HG03469 (cell line): ENCODE data around the gene VPS16.

Source experiments
- ATAC-seq: cut with Tn5 transposase; IDR thresholded peaks from one replicate; pipeline ENCODE4 v1.9.1; 2021; ENCODE audit warnings: mild to moderate bottlenecking, moderate library complexity, moderate number of reproducible peaks; ENCODE audit not compliant: unreplicated experiment

VPS16 gene

DNA sequence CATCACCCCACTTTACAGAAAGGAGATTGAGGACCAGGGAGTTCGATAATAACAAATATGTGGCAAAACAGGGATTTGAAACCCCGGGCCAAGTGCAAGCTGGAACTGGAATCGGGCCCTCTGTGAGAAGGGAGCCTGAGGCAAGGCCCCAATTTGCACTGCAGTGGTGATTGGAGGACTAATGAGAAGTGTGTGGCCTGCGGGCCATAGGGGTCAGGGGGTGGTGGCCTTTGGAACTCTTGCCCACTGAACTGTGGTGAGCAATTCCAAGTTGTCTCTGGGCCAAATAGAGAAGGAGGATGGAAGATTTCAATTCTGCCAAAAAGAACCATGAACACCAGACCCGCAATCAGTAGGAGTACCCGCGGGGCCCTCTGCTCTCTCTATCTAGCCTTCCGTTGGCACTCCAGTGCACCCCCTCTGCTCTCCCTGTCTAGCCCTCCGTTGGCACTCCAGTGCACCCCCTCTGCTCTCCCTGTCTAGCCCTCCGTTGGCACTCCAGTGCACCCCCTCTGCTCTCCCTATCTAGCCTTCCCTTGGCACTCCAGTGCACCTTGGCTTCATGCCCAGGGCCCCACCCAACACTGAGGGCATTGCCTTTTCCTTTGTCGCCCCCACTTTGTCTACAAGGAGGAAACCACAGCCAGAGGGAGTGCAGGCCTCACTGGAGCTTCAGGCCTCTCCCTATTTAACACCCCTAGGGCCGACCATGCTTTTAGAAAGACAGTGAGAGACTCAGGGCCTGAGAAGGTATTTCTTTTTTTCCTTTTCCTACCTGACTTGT is 26.7 kb downstream of the VPS16 start:
- no peak for ATAC-seq

DNA sequence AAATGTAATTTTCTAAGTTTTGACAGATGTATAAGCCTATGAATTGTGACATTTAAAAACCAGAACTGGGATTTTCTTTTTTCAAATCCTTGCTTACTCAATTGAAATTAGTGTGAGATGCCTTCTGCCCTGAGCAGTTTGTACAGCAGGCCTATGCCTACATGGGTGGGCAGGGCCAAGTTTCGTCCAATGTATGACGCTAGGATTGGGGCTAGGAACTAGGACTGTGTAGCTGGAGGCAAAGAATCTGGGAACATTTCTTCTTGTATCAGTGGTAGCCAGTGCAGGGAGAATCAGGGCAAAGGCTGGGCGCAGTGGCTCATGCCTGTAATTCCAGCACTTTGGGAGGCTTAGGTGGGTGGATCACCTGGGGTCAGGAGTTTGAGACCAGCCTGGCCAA is 28.8 kb downstream of the VPS16 start:
- no peak for ATAC-seq

DNA sequence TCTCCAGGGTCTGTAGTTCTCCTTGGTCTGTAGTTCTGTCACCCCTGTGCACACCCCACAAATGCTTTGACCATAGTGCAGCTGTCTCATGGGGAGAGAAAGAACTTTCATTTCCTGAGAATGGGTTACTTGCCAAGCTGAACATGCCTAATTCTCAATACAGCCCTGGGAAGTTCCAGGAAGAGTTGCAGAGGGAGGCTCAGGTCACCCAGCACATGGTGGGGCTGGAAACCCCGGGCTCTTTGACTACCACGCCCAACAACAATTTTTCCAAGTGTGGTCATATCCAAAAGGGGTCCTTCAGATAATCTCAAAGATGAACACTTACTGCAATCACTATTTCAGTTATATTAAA is 30.5 kb downstream of the VPS16 start:
- no peak for ATAC-seq

DNA sequence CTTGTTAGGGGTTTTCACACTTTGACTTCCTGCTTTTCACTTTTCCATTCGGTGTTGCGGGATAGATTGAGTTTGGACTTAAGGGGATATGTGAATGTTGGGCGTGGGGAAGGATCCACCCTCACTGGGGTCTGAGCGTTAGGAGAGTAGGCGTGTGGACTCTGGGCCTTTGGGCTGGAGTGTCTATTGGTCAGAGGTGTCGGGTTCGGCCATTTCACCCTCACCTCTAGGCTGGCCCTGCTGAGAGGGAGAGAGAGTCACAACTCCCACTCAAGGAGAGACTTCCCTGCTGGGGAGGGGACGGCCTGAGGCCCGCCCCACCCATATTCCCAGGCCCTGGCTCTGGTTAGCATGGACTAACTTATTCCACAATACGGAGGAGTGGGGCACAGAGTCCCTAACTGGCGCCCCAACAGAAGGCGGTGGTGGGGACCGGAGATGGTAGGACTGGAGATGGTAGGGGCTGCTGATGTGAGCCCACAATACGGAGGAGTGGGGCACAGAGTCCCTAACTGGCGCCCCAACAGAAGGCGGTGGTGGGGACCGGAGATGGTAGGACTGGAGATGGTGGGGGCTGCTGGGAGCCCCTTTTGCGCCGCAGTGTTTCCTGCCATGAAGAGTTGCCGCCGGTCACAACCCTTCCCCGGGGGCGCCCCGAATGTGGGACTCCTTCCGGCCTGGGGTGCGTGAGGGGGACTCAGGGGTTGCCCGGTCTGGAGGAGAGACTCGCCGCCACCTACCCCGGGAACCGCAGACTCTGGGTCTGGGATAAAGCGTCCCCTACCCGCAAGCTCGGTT is 31.3 kb downstream of the VPS16 start:
- no peak for ATAC-seq

DNA sequence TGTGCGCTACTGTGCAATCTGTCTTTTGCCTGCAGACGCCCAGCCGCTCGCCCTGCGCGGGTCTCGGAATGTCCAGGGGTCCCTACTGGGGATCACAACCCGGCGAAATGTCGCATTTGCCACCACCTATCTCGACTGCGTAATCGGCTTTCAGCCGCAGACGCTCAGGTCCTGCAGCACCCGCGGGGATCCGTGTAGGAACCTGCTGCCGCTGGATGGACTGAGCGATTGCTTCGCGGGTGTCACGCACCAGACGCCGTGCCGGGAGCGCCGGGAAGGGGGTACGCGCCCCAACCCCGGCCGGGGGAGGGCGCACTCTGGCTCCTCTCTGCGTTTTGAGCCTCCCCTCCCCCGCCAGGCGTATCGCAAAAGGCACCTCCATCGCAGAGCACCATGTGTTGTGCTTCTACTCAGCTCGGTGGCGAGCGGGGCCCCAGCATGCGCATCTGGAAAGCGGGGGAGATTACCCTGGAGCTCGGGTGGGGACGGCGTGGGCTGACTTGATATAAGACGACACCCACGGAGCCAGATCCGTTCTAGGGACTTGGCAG is 32.0 kb downstream of the VPS16 start:
- no peak for ATAC-seq

DNA sequence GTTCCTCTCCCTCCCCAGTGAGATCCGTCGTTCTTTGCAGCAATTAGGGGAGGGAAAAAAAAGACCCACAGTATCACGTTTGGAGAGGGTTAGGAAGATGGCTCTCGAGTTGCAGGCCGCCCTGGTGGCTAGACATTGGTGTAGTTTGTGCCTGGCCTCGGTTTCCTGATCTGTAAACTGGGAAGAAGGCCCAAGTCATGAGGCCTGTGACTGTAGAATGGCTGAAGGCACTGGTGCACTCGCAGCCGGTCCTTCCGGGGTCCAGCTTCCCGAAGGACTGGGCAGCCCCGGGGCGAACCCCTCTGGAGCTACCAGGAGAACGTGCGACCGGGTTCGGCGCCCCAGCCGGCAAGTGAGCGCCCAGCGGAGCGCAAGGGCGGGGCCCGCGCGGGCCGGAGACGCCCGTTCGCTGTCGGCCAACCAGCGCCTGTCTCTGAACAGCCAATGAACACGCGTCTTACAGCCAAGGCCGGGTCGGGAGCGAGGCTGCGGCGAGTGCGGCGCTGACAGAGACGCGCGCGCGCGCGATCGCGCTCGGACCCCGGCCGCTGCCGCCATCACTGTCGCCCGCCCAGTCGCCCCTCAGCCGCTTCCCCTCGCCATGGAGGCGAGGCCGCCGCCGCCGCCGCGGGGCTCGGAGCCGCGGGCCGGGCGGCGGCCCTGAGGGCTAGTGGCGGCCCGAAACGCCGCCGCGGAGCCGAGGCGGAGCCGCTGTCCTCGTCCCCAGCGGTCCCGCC is 32.6 kb downstream of the VPS16 start, which contains the start of gene PTPRA:
Gene PTPRA (plus strand): TSS at position 472 of the 737 bp plus-strand sequence. CDS start 90,797 bp downstream, outside the sequence.
- peak; percentile 82 for ATAC-seq

DNA sequence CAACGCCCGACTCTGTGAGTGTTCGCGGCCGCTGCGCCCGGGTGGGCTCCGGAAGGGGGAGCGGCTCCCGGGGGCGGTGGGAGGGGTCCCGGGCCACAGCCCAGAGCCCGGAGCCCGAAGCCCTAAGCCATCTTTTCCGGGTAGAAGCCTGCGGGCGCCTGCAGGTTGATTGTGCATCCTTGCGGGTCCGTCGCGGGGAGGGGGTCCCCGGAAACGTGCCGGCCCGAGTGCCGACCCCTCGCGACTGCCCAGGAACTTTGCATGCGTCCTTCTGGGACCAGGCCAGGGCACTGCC is 33.1 kb downstream of the VPS16 start:
- ATAC-seq, result peak; percentile 21

DNA sequence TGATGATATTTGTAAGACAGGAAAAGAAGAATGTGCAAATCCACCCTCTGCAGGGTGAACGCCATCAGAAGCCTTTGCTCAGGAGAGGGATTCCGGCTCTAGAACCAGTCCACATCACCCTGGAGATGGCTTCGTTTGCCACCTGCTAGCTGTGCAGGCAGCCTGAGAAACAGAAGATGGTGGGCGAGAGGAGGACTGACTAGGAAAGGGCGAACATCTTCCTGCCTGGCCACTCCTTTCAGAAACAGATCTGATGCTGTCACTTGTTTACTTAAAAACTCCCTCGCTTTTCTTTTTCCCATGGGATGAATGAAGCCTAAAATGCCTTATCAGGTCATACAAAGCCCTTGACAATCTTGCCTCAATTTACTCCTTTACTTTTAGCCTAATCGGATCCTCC is 33.9 kb downstream of the VPS16 start:
- no peak for ATAC-seq

DNA sequence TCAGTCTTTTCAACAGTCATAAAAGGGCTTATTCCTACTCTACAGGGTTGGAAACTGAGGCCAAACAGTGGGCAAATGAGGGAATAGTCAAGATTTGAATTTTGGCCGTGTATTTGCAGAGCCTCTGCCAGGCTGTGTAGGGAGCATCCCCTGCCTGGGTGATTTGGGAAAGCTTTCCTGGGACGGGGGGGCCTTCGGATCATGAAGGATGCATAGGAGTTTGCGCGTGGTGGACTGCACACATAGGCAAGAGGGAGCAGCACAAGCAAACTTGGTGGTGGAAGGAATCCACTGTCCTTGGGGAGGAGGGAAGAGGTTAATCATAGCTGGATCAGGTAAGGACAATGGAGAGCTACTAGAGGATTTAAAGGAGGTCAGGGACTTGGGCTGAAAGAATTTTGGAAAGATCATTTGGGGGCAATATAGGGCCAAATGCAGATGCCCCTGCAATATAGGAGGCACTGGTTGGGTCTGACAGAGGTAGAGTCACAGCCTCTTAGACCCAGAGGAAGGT is 35.2 kb downstream of the VPS16 start:
- ATAC-seq, result no peak

DNA sequence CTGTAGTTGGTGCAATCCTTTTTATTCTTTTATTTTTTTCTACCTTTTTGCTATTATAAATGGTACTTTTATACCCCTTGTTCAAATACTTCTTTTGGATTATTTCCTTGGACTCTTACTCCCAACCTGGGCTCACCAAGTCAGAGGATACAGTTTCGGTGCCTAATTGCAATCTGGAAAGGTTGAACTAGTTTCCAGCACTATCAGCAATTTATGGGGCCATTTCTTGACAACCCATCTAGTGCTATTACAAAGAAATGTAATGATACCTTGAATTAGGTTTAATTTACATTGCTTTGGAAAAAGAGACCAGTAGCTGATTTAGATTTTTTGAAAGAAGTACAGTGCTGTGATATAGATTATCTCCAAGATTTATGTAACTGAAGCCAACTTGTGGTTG is 38.0 kb downstream of the VPS16 start:
- no peak for ATAC-seq

DNA sequence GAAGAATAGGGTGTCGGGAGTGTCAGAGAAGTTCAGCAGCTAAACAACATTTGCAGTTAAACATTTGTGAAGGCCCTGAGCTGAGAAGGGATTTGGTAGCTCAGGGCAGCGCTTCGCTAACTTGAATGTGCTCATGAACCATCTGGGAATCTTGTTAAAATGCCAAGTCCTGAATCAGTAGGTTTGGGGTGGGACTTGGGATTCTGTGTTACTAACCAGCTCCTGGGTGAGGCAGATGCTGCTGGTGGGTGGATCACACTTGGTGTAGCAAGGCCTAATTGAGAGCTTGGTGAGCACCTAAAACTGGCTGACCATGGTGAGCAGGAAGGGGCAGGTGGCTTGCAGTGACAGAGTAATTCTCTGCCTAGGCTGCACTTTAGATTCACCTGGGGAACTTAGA is 38.6 kb downstream of the VPS16 start:
- ATAC-seq, result no peak

DNA sequence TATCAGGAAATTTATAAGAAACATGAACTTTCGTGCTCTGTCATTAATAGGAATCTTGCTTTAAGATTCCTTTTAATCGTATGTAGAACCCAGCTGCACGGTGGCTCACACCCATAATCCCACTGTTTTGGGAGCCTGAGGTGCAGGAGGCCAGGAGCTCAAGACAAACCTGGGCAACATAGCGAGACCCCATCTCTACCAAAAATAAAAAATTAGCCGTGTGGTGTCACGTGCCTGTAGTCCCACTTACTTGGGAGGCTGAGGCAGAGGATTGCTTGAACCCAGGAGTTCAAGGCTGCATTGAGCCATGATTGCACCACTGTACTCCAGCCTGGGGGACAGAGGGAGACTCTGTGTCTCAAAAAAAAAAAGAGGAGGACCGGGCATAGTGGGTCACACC is 40.1 kb downstream of the VPS16 start:
- ATAC-seq, result no peak

DNA sequence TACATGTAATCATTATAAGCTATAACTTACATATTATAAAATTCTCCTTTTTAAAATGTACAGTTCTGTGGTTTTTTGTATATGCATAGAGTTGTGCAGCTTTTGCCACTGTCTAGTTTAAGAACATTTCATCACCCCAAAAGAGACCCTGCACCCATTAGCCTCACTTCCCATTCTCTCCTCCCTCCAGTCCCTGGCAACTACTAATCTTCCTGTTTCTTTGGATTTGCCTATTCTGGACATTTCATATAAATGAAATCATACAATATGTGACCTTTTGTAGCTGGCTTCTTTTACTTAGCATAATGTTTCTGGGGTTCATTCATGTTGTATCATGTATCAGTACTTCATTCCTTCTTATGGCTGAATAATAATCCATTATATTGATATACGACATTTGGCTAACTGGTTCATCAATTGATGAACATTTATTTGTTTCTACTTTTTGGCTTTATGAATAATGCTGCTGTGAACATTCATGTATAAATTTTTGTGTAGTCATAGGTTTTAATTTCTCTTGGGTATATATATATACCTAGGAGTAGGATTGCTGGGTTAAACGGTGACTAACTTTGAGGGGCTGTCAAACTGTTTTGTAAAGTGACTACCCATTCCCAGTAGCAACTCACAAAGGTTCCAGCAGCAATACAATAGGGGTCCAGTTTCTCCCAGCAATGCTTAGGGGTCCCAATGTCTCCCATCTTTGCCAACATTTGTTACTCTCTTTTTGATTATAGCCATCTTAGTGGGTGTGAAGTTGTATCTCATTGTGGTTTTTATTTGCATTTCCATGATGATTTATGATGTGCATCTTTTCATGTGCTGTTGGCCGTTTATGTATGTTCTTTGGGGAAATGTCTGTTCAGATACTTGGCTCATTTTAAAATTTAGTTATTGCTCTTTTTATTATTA is 43.4 kb downstream of the VPS16 start:
- no peak for ATAC-seq

DNA sequence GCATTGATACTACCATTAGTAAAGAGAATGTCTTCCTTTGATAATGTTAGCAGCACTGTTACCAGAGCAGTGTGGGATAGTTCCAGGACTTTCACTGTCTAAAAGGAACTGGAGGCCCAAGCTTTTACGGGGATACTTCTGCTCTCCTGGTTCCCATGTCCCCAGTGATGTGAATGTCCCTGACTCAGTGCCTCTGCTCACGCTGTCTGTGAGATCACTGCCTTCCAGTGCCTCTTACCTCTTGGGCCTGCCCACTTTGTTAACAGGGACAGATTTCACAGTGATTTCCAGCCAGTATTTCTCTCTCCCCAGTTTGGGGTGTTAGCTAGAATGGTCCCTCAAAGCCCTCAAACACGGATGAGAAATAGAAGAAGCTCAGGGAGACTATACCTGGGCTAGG is 47.2 kb downstream of the VPS16 start:
- ATAC-seq, result no peak

DNA sequence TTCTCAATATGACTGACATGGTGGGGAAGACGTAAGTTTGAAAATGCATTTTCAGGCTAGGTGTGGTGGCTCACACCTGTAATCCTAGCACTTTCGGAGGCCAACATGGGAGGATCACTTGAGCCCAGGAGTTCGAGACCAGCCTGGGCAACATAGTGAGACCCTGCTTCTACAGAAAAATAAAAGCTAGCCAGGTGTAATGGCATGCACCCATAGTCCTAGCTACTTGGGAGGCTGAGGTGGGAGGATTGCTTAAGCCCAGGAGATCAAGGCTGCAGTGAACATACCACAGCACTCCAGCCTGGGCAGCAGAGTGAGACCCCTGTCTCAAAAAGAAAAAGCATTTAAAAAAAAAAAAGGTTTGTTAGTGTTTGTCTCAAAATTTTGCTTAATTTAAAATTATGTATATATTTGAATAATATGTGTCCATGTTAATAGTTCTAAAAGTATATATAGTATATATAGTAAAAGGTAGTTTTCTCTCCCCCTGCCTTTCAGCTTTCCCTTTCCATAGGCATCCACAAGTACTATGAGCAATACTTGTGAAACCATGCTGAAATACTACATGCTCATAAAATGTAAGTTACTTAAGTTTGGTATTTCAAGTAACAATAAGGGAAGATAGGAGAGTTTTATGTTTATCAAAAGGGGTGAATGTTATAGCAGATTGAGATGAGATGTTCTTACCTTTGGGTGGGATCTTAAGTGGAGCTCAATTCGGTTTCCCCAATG is 47.8 kb downstream of the VPS16 start:
- no peak for ATAC-seq

DNA sequence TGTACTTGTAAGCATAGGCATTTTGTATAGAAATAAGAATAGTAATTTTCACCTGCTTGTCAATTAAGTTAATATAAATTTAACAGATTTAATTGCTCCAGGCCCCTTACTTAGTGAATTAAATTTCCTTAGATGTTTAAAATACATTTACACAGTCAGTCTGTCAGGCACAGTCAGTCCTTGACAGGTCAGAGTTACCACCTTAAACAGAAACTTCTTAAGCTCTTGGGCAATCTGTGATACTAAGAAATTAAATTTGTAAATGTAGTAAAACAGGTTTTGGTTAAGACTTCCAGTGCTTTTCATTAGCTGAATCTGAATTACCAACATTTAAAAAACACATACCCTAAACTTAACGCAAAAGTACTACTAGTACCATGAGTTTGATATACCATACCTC is 48.7 kb downstream of the VPS16 start:
- no peak for ATAC-seq

DNA sequence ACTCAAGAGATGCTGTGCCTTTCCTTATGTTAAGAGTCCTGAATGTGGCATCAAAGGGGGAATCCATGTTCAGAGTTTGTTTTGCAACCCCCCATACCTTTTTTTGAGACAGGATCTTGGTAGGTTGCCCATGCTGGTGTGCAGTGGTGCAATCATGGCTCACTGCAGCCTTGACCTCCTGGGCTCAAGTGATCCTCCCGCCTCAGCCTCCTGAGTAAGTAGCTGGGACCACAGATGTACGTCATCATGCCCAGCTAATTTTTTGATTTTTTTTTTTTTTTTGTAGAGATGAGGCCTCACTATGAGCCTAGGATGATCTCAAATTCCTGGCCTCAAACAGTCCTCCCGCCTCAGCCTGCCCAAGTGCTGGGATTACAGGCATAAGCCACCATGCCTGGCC is 49.3 kb downstream of the VPS16 start:
- no peak for ATAC-seq

DNA sequence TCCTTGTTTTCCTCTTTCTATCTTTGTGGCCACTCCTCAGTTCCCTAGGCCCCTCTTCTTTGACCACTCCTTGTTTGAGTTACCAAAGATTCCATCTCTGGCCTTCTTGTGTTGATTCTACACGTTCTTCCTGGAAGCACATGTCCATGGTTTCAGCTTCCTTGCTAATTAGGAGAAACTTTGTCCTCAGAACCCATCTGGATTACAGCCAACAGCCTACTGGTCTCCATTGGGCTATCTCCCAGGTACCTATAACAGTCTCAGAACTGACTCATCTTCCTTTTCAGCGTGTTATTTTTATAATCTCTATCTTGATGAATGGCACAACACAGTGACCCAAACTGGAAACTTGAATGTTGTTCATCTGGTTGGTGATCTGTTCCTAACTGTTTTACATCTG is 50.2 kb downstream of the VPS16 start:
- ATAC-seq, result no peak

DNA sequence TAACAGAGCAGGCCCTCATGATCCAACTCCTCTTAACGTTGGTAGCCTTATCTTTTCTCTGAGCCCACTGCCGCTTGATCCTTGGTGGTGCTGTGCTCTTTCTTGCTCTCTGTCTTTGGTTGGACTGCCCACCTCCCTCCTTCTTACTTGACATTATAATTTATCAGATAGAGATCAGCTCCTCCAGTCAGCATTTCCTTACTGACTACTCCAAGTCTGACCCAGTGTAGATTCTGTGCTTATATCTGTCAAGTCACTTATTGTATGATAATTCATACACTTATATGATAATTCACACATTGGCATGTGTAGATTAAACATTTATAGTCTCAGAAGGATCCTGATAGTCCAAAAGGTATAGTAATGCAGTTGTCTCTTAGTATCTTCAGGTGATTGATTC is 50.8 kb downstream of the VPS16 start:
- no peak for ATAC-seq

DNA sequence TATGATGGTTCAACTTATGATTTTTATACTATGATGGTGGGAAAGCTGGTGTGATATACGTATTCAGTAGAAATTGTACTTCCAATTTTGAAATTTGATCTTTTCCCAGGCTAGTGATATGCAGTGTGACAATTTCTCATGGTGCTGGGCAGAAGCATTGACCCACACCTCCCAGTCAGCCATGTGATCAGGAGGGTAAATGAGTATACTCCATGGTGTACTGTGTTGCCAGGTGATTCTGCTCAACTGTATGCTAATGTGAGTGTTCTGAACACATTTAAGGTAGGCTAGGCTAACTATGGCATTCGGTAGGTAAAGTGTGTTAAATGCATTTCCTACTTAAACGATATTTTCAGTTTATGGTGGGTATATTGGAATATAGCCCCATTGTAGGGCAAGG is 51.8 kb downstream of the VPS16 start:
- no peak for ATAC-seq
